IPS-18c (cell line): ENCODE measurements around the gene ACTR3C.
"Not testable (repeated sequence)": the region's sequence is repeated elsewhere in the genome, so short reads cannot be mapped to it uniquely, and the experiment has no call there.

Source experiments
- H3K4me3 ChIP-seq: 2 replicates; pipeline ENCODE4 v1.7.0; 2013; ENCODE audit warnings: low read depth, mild to moderate bottlenecking, low read length, moderate library complexity; ENCODE audit not compliant: insufficient read depth
- H3K9me3 ChIP-seq: one replicate; pipeline ENCODE4 v1.6.1; 2013; ENCODE audit warnings: mild to moderate bottlenecking, low read length, moderate library complexity; ENCODE audit not compliant: control insufficient read depth, insufficient read depth

Gene ACTR3C

DNA sequence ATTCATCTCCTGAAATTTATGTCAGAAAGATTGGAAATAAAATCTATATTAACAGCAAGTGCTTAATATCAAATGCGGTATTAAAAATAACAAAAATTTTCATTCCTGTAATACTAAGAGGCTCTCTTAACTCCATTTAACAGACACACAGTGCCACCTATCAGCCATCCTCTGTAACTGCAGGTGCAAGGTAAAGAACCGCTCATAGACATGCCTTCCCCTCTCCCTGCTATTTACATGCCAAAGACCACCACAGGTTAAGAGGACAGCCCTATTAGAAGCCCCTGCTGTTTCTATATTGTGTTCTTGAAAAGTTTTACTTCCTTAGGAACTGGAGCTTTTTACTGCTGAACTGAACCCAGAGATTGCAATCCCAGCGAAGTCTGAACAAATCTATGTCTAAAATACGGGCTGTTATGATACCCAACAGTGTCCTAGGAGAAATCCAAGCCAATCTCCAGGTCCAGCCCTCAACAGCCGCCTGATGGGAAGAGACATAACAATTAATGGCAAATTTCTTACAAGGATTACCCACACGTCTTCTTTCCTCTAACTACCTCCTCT, 47.1 kb downstream of the ACTR3C start:
- H3K9me3 ChIP-seq, H3K4me3 ChIP-seq: not testable (repeated sequence)

DNA sequence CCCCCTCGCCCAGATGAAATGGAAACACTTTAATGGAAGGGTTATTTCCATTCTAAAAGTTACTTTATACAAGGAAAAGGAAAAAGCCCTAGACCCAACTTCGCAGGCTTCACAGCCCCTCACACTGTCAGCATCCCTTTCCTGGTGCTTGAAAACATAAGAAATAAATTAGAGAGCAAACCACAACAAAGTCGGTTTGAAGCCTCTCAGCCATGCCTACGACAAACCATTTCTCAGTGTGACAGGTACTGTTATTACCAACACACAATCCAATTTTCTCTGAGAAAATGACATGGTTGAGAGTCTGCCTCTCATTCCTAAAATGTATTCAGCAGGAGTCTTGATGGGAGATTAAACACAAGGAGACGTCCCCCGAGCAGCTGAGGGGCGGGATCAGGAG, 51.4 kb downstream of the ACTR3C start:
- not testable (repeated sequence) for H3K4me3 ChIP-seq, H3K9me3 ChIP-seq

- not testable (repeated sequence) for H3K4me3 ChIP-seq, H3K9me3 ChIP-seq
These were observed 53.1 kb downstream of the ACTR3C start for GRCh38 chr7:150270101-150270824.

- H3K4me3 ChIP-seq, H3K9me3 ChIP-seq: not testable (repeated sequence)
These were observed 54.5 kb downstream of the ACTR3C start for GRCh38 chr7:150268798-150269197.

DNA sequence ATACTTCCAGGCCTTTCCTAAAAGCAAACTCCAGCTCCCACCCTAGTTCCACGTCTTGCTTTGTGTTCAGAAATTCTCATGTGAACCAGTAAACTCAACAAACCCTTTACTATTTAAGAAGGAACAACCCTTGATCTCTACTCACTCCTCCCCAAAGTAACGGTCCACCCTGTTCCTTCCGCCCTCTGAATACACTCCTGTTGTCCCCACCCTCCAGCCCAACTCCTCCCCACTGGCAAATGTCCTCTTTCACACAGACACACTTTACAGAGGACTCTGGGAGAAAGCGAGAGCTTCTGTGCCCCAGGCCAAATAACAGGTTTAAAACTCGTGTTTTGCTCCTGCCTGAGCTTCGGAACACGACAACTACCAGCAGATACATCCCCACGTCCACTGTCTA, 55.1 kb downstream of the ACTR3C start:
- H3K9me3 ChIP-seq, H3K4me3 ChIP-seq: not testable (repeated sequence)

DNA sequence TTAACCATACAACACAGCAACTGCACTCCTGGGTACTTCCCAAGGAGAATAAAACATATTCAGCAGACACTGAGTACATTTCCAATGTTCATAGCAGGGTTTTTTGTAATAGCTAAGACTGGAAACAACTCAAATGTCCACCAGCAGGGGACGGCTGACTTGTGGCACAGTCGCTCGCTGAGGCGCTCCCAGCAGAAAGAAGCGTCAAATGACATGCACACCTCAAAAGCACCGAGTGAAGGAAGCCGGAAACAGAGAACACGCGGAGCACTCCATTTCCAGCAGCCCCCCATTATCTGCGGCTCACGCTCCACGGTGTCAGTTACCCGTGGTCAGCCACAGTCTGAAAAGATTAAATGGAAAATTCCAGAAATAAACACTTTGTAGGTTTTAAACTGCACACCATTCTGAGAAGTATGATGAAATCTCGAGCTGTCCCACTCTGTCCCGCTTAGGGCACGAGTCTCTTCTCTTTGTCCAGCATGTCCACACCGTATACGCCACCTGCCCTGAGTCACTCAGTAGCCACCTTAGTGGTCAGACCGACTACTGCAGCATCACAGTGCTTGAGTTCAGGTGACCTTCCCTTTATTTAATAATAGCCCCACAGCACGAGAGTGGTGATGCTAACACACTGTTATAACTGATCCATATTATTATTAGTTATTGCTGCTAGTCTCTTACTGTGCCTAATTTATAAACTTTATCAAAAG, 56.2 kb downstream of the ACTR3C start:
- not testable (repeated sequence) for H3K4me3 ChIP-seq, H3K9me3 ChIP-seq

- H3K4me3 ChIP-seq, H3K9me3 ChIP-seq: not testable (repeated sequence)
These were observed 60.7 kb downstream of the ACTR3C start for GRCh38 chr7:150262656-150263055.

GRCh38 chr7:150247745-150248144, 75.6 kb downstream of the ACTR3C start:
- H3K9me3 ChIP-seq, H3K4me3 ChIP-seq: not testable (repeated sequence)

DNA sequence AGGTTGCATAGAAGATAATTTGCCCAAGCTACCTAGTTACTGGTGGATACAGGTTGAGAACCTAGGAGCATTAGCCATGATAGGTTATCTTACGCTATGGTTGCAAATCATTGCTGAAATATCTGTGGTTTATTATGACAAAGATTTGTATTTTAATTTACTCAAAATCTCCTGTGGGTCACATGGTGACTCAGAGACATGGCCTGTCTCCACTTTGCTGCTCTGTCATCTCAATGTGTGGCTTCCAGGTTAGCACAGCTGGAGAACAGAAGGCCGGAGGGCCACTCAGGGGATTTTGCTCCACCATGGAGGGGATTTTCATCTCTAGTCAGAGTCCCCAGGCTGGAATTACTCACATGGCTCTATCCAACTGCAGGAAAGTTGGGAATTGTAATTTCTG, 78.1 kb downstream of the ACTR3C start:
- H3K9me3 ChIP-seq, H3K4me3 ChIP-seq: not testable (repeated sequence)

GRCh38 chr7:150242935-150243334, 80.4 kb downstream of the ACTR3C start:
- H3K9me3 ChIP-seq, H3K4me3 ChIP-seq: not testable (repeated sequence)

DNA sequence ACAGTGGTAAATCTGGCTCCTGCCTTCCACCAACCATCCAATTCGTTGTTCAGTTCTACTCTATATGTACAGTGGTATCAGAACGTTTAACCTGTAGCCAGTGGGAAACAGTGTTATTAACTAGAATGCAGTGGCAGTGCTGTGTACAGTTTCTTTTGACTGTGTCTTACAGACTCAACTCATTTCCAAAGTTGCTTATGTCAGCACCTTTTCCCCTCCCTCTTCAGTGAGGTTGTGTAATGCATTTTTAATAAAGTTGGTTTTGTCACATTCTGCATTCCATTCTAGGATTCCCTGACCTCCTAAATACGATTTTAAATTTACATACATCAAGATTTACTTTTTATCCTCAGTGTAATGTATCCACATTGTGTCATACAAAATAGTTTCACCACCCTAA, 97.9 kb downstream of the ACTR3C start:
- not testable (repeated sequence) for H3K4me3 ChIP-seq

GRCh38 chr7:150222083-150222972, 101.0 kb downstream of the ACTR3C start:
- H3K4me3 ChIP-seq, H3K9me3 ChIP-seq: not testable (repeated sequence)

More for the DNA sequence above, 97.9 kb downstream of the ACTR3C start:
- H3K9me3 ChIP-seq: not testable (repeated sequence)

GRCh38 chr7:150220673-150221181, 102.6 kb downstream of the ACTR3C start:
- not testable (repeated sequence) for H3K9me3 ChIP-seq
- H3K4me3 ChIP-seq: peak overlapping the region; percentile 53

GRCh38 chr7:150219941-150220658, 103.2 kb downstream of the ACTR3C start:
- H3K4me3 ChIP-seq: peak overlapping the region; percentile 53; the same call in 1 of the 2 replicates

DNA sequence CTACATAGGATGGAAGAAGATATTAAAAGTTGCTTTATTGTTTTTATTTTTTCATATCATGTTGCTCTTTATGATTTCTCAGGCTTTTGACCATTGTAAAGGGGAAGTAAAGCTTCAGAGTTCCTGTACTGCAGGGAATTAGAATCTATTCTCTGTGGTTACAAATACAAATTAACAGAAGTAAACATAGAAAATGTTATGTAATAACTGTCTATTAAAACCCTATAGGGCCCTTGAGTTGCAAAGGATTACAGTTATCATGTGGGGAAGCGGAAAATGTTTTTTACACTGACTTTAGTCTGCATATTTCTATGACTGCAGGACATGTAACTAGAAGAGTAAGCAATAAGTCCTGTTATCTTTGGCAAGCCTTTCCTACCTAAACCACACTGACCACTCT, 116.5 kb downstream of the ACTR3C start:
- not testable (repeated sequence) for H3K4me3 ChIP-seq

More at GRCh38 chr7:150219941-150220658, 103.2 kb downstream of the ACTR3C start:
- not testable (repeated sequence) for H3K9me3 ChIP-seq

GRCh38 chr7:150205866-150206265, 117.5 kb downstream of the ACTR3C start:
- not testable (repeated sequence) for H3K9me3 ChIP-seq, H3K4me3 ChIP-seq

More for the DNA sequence above, 116.5 kb downstream of the ACTR3C start:
- not testable (repeated sequence) for H3K9me3 ChIP-seq

DNA sequence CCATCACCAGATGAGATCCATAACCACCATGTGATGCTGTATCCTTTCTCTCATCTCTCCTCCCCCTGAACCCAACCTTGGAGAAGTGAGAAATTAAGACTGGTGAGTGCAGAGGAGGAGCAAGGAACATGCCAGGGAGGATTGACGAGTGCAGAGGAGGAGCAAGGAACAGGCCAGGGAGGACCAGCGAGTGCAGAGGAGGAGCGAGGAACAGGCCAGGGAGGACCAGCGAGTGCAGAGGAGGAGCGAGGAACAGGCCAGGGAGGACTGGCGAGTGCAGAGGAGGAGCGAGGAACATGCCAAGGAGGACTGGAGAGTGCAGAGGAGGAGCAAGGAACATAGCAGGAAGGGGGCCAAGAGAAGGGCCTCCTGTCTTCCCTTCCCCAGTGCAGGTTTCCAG, 118.8 kb downstream of the ACTR3C start:
- not testable (repeated sequence) for H3K4me3 ChIP-seq, H3K9me3 ChIP-seq
